Nephron (organoid): ENCODE measurements around the gene B4GALT3.

Experiments used
- H3K27ac Mint-ChIP-seq, 3 experiments: 2 replicates each; pipeline ENCODE4 v1.8.0; 2020; ENCODE audit warnings: mixed read lengths in 3 of 3, mild to moderate bottlenecking in 2 of 3, moderate library complexity in 1 of 3
- H3K27me3 Mint-ChIP-seq: 2 replicates; pipeline ENCODE4 v1.8.0; 2021; ENCODE audit warnings: low read depth, mild to moderate bottlenecking, moderate library complexity, mixed read lengths
- H3K36me3 Mint-ChIP-seq: 2 replicates; pipeline ENCODE4 v1.8.0; 2020; ENCODE audit warnings: low read depth, mixed read lengths
- H3K4me1 Mint-ChIP-seq: 2 replicates; pipeline ENCODE4 v1.8.0; 2020; ENCODE audit warnings: mixed read lengths
- H3K4me3 Mint-ChIP-seq, 3 experiments: 2 replicates each; pipeline ENCODE4 v1.8.0; 2020; ENCODE audit warnings: mild to moderate bottlenecking in 3 of 3, mixed read lengths in 3 of 3, moderate library complexity in 2 of 3
- H3K9me3 Mint-ChIP-seq: 2 replicates; pipeline ENCODE4 v1.8.0; 2020; ENCODE audit warnings: mixed read lengths
- CTCF ChIP-seq, 3 experiments: fragments of 200-600 bp; sonication (generic); IDR thresholded peaks; one replicate each; pipeline ENCODE4 v1.5.0; 2021; ENCODE audit warnings: antibody characterized with exemption in 3 of 3; ENCODE audit not compliant: unreplicated experiment in 3 of 3

The B4GALT3 gene

DNA sequence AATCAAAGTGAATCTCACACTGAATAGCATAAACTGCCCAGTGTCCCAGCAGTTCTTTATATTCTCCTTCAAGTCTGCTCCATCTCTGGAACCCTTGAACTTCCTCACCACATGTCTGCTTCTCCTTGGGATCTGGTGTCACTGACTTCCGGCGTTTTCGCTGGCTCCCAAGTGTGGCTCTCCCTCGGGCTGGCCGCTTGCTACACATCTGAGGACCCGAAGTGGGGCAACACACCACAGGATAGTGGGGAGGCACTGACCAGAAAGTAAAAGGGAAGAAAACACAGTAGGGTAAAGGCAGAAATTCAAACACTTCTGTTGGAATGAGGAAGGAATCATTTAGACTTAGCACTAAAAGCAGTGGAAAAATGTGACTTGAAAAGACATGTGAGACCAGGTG, 54.3 kb downstream of the B4GALT3 start:
- H3K4me3 Mint-ChIP-seq = no peak overlapping the region
- H3K27me3 Mint-ChIP-seq = no peaks in the 10 kb centered on the region
- peaks cover 72% of the 10 kb centered on the region for H3K36me3 Mint-ChIP-seq
- peaks cover 39% of the 10 kb centered on the region for H3K4me1 Mint-ChIP-seq
- peak overlapping the region in 1 of 3 experiments; percentile 21 for H3K27ac Mint-ChIP-seq
- no peak for TF ChIP-seq CTCF (IDR thresholded peaks at IDR 0.05; ENCODE audit: unreplicated experiment in 3 of 3)
- H3K9me3 Mint-ChIP-seq = no peaks in the 10 kb centered on the region

GRCh38 chr1:161121834-161122233, 55.5 kb downstream of the B4GALT3 start:
- no peak for TF ChIP-seq CTCF (IDR thresholded peaks at IDR 0.05; ENCODE audit: unreplicated experiment in 3 of 3)
- H3K27me3 Mint-ChIP-seq = no peaks in the 10 kb centered on the region
- peaks cover 38% of the 10 kb centered on the region for H3K4me1 Mint-ChIP-seq
- no peak overlapping the region for H3K4me3 Mint-ChIP-seq
- peaks cover 61% of the 10 kb centered on the region for H3K36me3 Mint-ChIP-seq
- no peaks in the 10 kb centered on the region for H3K9me3 Mint-ChIP-seq
- H3K27ac Mint-ChIP-seq = no peak overlapping the region
